Astrocyte (in vitro differentiated cells and primary cell): Measurements from ENCODE around the gene GH2.

ENCODE experiments used
- EZH2 ChIP-seq: IDR thresholded peaks from 2 replicates; pipeline ENCODE4 v1.6.1; 2012; ENCODE audit warnings: mild to moderate bottlenecking, low read length, inconsistent platforms; ENCODE audit not compliant: insufficient read depth
- TF ChIP-seq, protein P1 (sequence below): IDR thresholded peaks from 2 replicates; pipeline ENCODE4 v1.5.1; 2011; ENCODE audit warnings: low read depth, mild to moderate bottlenecking, inconsistent platforms, low read length, moderate library complexity; ENCODE audit not compliant: insufficient read depth

- TF ChIP-seq, protein P1, sequence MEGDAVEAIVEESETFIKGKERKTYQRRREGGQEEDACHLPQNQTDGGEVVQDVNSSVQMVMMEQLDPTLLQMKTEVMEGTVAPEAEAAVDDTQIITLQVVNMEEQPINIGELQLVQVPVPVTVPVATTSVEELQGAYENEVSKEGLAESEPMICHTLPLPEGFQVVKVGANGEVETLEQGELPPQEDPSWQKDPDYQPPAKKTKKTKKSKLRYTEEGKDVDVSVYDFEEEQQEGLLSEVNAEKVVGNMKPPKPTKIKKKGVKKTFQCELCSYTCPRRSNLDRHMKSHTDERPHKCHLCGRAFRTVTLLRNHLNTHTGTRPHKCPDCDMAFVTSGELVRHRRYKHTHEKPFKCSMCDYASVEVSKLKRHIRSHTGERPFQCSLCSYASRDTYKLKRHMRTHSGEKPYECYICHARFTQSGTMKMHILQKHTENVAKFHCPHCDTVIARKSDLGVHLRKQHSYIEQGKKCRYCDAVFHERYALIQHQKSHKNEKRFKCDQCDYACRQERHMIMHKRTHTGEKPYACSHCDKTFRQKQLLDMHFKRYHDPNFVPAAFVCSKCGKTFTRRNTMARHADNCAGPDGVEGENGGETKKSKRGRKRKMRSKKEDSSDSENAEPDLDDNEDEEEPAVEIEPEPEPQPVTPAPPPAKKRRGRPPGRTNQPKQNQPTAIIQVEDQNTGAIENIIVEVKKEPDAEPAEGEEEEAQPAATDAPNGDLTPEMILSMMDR = no peak
- TF ChIP-seq EZH2 = no peak
Observed at GRCh38 chr17:63911041-63911635, 29.4 kb upstream of the GH2 start, which contains the start of gene CSHL1.
